ENCODE data around the gene RBM33. TPM values are rescaled to one million over a fixed set of nuclear protein-coding genes. Genes with fewer than 3 reads are reported as not detected.
A peak's percentile ranks its signal among the peaks of the same experiment; 100 is the strongest.

RBM33 gene
- total RNA-seq, 1 experiment from 2014 or later, result 81.8 TPM

GRCh38 chr7:155759740-155760430 lies 115.4 kb downstream of the RBM33 start (continued):
- TF ChIP-seq AFF4 (CRISPR knock-in tag; IDR thresholded peaks at IDR 0.05; ENCODE audit: borderline replicate concordance), result no peak
- no peak for TF ChIP-seq NR1H2 (CRISPR knock-in tag; IDR thresholded peaks at IDR 0.05)
- no peak for TF ChIP-seq ZNF396 (CRISPR knock-in tag; IDR thresholded peaks at IDR 0.05; ENCODE audit: borderline replicate concordance)
- no peak for TF ChIP-seq NR2C2 (CRISPR knock-in tag; IDR thresholded peaks at IDR 0.05)
- TF ChIP-seq OVOL2 (CRISPR knock-in tag; IDR thresholded peaks at IDR 0.05; ENCODE audit: borderline replicate concordance), result no peak
- no peak for TF ChIP-seq ZNF263 (CRISPR knock-in tag; IDR thresholded peaks at IDR 0.05; ENCODE audit: low read depth)

GRCh38 chr7:155761162-155761561 lies 116.7 kb downstream of the RBM33 start:
- H3K4me1 Mint-ChIP-seq, result peaks cover 39% of the 10 kb centered on the region
- H3K27ac Mint-ChIP-seq, result peak overlapping the region; percentile 3; the same call in 1 of the 2 replicates
- no peaks in the 10 kb centered on the region for H3K27me3 Mint-ChIP-seq (ENCODE audit: low read depth)
- CTCF ChIA-PET, result interaction anchor here (1.3 to 1.7 kb wide), 2 partner anchors 162 to 808 kb away, joined by 4 to 8 read pairs; no protein-coding TSS in a partner anchor
- DNase-seq (ENCODE audit: low spot score), result no peak
- H3K4me3 Mint-ChIP-seq, result no peak overlapping the region
- POLR2A ChIA-PET, result no interaction called here
- ATAC-seq, result no peak
- H3K9me3 Mint-ChIP-seq, result peaks cover 16% of the 10 kb centered on the region
- peaks cover 49% of the 10 kb centered on the region for H3K36me3 Mint-ChIP-seq
- no peak for TF ChIP-seq TCF7 (CRISPR knock-in tag; IDR thresholded peaks at IDR 0.05; ENCODE audit: low read depth)
- TF ChIP-seq ARID4B (CRISPR knock-in tag; IDR thresholded peaks at IDR 0.05; ENCODE audit: borderline replicate concordance), result no peak
- TF ChIP-seq FOXK1 (CRISPR knock-in tag; IDR thresholded peaks at IDR 0.05), result no peak
- no peak for TF ChIP-seq ZNF317 (CRISPR knock-in tag; IDR thresholded peaks at IDR 0.05; ENCODE audit: borderline replicate concordance, low read depth)
- no peak for TF ChIP-seq USF2 (CRISPR knock-in tag; IDR thresholded peaks at IDR 0.05)
- TF ChIP-seq MLX (CRISPR knock-in tag; IDR thresholded peaks at IDR 0.05), result no peak
- TF ChIP-seq FOXP4 (CRISPR knock-in tag; IDR thresholded peaks at IDR 0.05), result no peak
- no peak for TF ChIP-seq TEAD4 (CRISPR knock-in tag; IDR thresholded peaks at IDR 0.05)
- TF ChIP-seq AFF4 (CRISPR knock-in tag; IDR thresholded peaks at IDR 0.05; ENCODE audit: borderline replicate concordance), result no peak
- TF ChIP-seq FOXP1 (CRISPR knock-in tag; IDR thresholded peaks at IDR 0.05; ENCODE audit: borderline replicate concordance), result no peak
- no peak for TF ChIP-seq ZNF671 (CRISPR knock-in tag; IDR thresholded peaks at IDR 0.05)
- TF ChIP-seq ZSCAN18 (CRISPR knock-in tag; IDR thresholded peaks at IDR 0.05), result no peak

Data from WTC11 (cell line).